GM06990 (cell line): Measurements from ENCODE around the gene AHCYL1.
A peak's percentile ranks its signal among the peaks of the same experiment; 100 is the strongest.

ENCODE experiments used
- DNase-seq: peaks from one replicate; pipeline ENCODE4 v3.0.0-alpha.2; 2011; ENCODE audit not compliant: insufficient read length; ENCODE audit errors: extremely low read depth
- H3K27me3 ChIP-seq: replicated peaks from 2 replicates; pipeline ENCODE4 v1.6.0; 2011; ENCODE audit warnings: low read length; ENCODE audit not compliant: control insufficient read depth, insufficient read depth
- H3K36me3 ChIP-seq: 2 replicates; pipeline ENCODE4 v1.5.1; 2011; ENCODE audit warnings: low read length; ENCODE audit not compliant: control insufficient read depth, insufficient read depth
- H3K4me3 ChIP-seq: replicated peaks from 2 replicates; pipeline ENCODE4 v1.5.1; 2011; ENCODE audit warnings: low read depth, mild to moderate bottlenecking, control low read depth, low read length
- TF ChIP-seq, protein P1 (sequence below): IDR thresholded peaks from 2 replicates; pipeline ENCODE4 v1.5.1; 2011; ENCODE audit warnings: low read length, control low read depth, mild to moderate bottlenecking, inconsistent platforms; ENCODE audit not compliant: insufficient read depth, poor library complexity, severe bottlenecking

AHCYL1 gene

DNA sequence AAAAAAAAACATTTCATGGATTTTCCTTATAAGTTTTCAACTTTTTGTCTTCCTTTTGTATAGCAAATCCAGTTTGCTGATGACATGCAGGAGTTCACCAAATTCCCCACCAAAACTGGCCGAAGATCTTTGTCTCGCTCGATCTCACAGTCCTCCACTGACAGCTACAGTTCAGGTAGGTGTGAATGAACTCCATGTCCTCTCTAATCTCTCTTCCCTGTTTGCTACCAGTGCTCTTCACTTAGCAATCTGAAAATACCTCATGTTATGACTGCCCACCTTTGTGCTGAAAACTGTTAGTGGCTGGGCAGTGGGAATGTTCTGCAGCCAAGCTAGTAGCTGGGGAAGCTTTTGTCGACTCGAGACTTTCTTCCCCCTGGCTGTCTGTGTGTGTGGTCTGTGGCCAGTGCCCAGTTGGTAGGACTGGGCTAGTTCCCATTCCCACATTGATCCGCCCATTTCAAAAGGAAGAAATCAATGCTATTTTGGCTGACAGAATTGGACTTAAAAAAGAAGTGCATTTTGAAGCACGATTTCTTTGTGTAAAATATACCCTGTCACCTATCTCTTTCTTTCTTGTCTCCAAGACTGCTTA, 24.5 kb downstream of the AHCYL1 start:
- H3K36me3 ChIP-seq, result peaks cover 1% of the 10 kb centered on the region; the same call in 1 of the 2 replicates
- no peak for DNase-seq
- H3K4me3 ChIP-seq, result no peak overlapping the region
- TF ChIP-seq, protein P1, sequence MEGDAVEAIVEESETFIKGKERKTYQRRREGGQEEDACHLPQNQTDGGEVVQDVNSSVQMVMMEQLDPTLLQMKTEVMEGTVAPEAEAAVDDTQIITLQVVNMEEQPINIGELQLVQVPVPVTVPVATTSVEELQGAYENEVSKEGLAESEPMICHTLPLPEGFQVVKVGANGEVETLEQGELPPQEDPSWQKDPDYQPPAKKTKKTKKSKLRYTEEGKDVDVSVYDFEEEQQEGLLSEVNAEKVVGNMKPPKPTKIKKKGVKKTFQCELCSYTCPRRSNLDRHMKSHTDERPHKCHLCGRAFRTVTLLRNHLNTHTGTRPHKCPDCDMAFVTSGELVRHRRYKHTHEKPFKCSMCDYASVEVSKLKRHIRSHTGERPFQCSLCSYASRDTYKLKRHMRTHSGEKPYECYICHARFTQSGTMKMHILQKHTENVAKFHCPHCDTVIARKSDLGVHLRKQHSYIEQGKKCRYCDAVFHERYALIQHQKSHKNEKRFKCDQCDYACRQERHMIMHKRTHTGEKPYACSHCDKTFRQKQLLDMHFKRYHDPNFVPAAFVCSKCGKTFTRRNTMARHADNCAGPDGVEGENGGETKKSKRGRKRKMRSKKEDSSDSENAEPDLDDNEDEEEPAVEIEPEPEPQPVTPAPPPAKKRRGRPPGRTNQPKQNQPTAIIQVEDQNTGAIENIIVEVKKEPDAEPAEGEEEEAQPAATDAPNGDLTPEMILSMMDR, result no peak
- no peaks in the 10 kb centered on the region for H3K27me3 ChIP-seq

DNA sequence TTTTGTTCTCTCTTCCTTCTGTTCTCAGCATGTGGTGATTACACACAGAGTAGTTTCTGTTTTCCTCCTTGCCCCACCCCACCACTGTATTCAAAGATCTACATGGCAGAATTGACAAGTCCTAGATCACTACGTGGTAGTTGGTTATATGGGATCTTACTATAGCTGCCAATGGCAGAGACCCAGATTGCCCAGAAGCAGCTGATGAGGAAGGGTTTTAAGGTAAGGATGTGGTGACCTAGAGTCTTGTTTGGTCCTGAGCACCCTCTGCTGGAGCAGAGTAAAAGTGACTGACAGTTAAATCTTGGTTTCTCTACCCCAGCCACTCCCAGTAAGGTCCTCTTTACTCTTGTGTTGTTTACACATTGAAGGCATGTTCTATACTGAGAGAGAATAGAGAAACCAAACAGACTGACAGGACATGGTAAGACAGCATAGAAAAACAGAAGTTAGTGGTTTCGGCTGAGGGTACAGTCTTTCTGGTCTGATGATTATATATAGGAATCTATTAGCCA, 27.0 kb downstream of the AHCYL1 start:
- TF ChIP-seq, protein P1, result peak; percentile 76
- peak; percentile 73 for DNase-seq
- H3K4me3 ChIP-seq, result no peak overlapping the region
- peaks cover 4% of the 10 kb centered on the region for H3K36me3 ChIP-seq
- H3K27me3 ChIP-seq, result no peaks in the 10 kb centered on the region

DNA sequence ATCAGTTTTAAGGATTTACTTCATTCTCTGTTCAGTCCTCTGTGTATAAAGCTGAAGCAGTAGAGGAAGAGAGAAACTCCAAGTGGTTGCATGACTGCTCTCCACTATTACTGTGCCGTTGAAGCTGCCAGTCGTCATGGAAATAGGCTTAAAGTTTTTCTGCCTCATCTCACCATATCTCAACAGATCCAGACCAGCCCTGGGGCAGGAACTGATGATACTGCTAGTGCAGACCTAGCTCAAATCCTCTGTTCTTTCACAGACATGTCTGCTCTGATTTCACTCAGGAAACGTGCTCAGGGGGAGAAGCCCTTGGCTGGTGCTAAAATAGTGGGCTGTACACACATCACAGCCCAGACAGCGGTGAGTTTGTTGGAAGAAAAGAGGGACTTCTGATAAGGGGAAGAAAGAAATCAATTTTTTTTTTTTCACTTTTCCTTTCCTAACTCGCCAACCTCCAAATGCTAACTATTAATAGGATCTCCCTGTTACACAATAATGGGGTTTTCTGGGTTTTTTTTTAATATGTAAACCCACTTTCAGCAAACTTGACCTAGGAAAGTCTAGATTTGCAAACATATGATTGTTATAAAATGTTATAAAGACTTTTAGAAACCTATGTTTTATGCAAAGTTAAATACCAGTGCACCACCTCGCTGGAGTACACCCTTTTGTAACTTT, 27.7 kb downstream of the AHCYL1 start:
- TF ChIP-seq, protein P1, result no peak
- Histone ChIP-seq H3K4me3 (no peak overlapping the region), H3K27me3 (no peaks in the 10 kb centered on the region), H3K36me3 (peaks cover 6% of the 10 kb centered on the region)
- no peak for DNase-seq

DNA sequence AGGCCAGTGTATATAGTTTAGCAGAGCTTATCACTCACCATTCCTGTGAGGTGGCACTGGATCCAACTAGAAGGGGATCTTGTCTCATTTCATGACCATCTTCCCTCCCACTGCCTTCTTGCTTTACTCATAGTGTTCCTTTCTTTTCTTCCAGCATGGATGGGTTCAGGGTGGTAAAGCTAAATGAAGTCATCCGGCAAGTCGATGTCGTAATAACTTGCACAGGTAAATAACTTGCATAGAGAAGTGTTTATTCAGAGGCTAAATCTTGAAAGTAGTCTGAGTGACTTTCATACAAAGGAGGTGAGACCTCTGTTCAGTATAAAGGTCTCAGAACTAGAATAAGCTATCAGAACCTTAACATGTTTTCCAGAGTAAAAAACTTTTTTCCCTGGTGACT, 33.2 kb downstream of the AHCYL1 start:
- Histone ChIP-seq H3K27me3 (no peaks in the 10 kb centered on the region), H3K36me3 (peaks cover 15% of the 10 kb centered on the region), H3K4me3 (no peak overlapping the region)
- TF ChIP-seq, protein P1, result no peak
- DNase-seq, result no peak

DNA sequence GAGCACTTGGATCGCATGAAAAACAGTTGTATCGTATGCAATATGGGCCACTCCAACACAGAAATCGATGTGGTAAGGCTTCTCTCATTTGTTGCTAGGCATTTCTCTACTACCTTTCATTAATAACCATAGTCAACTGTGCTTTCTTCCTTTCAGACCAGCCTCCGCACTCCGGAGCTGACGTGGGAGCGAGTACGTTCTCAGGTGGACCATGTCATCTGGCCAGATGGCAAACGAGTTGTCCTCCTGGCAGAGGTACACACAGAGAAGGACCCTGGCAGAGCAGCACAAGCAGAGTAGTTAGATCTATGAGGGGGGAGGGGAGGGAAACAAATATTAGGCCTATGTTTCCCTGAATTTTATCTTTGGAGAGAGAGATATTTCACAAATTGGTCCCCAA, 33.8 kb downstream of the AHCYL1 start:
- no peak for DNase-seq
- H3K27me3 ChIP-seq, result no peaks in the 10 kb centered on the region
- no peak overlapping the region for H3K4me3 ChIP-seq
- TF ChIP-seq, protein P1, result no peak
- H3K36me3 ChIP-seq, result peaks cover 16% of the 10 kb centered on the region
